ENCODE results near the gene ABHD17C.

ABHD17C gene

DNA sequence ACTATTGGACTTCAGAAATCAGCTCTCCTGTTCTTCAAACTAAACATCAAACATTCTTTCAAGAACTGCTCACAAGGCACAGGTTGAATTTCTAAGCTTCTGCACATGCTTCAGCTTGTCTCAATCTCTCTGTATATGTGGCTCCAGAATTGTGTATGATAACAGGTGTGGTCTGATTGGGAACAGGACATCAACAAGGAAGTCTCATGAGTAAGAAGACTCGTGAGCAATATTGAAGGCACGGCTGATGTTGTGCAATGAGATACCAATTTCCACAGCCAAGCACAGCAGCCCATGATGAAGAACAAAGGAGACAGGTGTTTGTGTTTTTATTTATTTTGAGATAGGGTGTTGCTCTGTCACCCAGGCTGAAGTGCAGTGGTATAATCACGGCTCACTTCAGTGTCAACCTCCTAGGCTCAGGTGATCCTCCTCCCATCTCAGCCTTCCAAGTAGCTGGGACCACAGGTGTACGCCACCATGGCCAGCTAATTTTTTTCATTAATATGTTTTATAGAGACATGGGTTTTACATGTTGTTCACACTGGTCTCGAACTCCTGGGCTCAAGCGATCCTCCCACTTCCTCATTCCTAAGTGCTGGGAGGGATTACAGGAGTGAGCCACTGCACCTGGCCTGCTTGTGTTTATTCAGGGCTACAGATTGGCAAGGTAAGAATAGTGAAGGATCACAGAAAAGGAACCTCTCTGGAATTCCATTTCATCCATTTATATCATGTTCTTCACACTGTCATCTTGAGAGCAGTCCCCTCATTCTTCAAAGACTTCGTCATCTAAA is 32.2 kb upstream of the ABHD17C start:
- TF ChIP-seq, protein P1, sequence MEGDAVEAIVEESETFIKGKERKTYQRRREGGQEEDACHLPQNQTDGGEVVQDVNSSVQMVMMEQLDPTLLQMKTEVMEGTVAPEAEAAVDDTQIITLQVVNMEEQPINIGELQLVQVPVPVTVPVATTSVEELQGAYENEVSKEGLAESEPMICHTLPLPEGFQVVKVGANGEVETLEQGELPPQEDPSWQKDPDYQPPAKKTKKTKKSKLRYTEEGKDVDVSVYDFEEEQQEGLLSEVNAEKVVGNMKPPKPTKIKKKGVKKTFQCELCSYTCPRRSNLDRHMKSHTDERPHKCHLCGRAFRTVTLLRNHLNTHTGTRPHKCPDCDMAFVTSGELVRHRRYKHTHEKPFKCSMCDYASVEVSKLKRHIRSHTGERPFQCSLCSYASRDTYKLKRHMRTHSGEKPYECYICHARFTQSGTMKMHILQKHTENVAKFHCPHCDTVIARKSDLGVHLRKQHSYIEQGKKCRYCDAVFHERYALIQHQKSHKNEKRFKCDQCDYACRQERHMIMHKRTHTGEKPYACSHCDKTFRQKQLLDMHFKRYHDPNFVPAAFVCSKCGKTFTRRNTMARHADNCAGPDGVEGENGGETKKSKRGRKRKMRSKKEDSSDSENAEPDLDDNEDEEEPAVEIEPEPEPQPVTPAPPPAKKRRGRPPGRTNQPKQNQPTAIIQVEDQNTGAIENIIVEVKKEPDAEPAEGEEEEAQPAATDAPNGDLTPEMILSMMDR (IDR thresholded peaks at IDR 0.05; ENCODE audit: insufficient read depth, low read depth, low read length, missing control alignments): no peak
- peak; percentile 98 for DNase-seq (ENCODE audit: low read depth)
- no peak overlapping the region for H3K4me3 ChIP-seq (ENCODE audit: low read length)

DNA sequence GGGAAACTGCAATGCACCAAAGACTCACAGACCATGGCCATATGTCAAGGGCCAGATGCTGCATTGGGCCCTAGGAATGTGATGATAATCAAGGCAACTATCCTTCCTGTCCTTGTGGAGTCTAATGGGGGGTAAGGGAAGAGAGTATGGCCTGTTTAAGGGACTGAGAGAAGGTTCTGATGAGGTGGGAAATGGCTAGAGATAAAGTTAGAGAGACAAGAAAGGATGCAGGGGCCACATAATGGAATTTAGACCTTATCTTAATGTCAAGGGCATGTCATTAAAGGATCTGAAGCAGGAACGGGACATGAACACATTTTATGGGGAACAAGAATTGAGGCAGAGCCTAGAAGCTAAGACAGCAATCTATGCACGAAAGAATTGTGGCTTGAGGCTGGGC is 30.0 kb upstream of the ABHD17C start:
- DNase-seq (ENCODE audit: low read depth): no peak
- no peak overlapping the region for H3K4me3 ChIP-seq (ENCODE audit: low read length)
- TF ChIP-seq, protein P1 (IDR thresholded peaks at IDR 0.05; ENCODE audit: insufficient read depth, low read depth, low read length, missing control alignments): no peak

DNA sequence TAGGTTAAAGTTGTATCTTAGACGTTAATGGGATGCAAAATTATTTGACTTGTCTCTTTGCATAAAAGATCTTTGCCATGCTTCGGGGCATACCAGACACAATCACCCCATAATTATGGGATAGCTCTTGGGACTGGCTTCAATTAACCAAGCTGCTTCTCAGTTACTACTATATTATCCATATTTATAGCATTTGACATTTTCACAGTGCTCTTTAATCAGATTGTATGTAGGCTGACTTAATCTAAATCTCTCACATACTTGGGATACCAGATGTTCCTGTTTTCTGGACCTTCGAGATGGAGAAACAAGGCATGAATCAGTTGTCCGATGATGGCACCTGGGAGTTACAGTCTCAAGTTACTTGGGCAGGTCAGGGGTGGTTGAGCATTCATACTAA is 27.2 kb upstream of the ABHD17C start:
- TF ChIP-seq, protein P1 (IDR thresholded peaks at IDR 0.05; ENCODE audit: insufficient read depth, low read depth, low read length, missing control alignments): no peak
- peak; percentile 43 for DNase-seq (ENCODE audit: low read depth)

DNA sequence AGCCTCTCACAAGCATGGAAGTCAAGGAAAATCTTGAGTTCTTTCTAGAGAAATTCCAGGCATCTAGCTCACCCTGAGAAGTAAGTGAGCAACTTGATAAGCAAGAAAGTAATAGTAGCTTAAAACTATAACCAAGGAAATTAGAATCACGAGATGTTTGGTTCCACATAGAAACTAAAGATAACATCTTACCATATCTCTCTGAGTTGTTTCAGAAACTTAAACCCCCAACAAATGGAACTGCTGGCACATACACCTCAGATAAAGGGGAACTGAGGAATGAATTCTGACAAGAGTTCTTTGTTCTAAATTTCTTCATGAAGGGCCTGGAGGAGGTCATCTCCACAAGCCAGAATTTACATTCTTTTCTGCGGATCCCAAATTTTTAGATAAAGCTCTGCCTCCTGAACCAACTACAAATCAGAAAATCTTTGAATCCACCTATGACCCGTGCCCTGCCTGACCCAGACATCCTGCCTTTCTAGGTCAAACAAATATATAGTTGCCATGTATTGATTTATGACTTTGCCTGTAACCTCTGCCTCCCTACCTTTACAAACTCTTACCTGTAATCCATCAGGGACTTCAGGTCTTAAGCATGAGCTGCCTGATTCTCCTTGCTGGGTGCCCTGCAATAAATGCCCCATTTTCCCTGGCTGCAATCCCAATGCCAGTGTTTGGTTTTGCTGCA is 26.4 kb upstream of the ABHD17C start:
- H3K4me3 ChIP-seq (ENCODE audit: low read length): no peak overlapping the region
- no peak for DNase-seq (ENCODE audit: low read depth)
- TF ChIP-seq, protein P1 (IDR thresholded peaks at IDR 0.05; ENCODE audit: insufficient read depth, low read depth, low read length, missing control alignments): no peak

More for the DNA sequence above, 27.2 kb upstream of the ABHD17C start:
- H3K4me3 ChIP-seq (ENCODE audit: low read length): no peak overlapping the region

DNA sequence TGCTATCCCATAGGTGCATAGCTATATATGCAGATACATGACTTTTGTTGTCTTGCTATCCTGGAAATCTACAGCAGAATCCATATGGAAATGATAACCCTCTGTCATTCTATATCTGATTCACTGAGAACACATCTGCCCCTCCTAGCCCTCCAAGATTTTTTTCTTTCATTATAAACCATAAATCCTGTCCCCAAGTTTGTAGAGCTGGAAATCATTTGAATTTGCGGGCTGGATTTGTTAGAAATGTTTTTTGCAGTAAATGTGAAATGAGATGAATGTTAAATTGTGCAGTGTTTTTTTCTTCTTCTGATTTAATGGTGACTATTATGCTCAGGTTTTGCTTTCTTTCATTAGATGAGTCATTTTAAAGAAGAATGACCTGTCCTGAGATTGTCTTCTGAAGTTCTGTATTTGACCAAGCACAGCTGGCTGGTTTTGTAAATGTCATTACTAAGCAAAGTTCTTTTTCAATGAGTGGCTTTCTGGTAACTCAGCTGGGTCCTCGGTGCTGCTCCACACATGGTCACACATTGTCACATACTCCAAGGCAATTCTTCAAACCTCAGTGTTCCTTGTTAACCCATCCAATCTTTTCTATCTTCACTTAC is 25.3 kb upstream of the ABHD17C start:
- TF ChIP-seq, protein P1 (IDR thresholded peaks at IDR 0.05; ENCODE audit: insufficient read depth, low read depth, low read length, missing control alignments): no peak
- no peak overlapping the region for H3K4me3 ChIP-seq (ENCODE audit: low read length)
- peak; percentile 54 for DNase-seq (ENCODE audit: low read depth)

DNA sequence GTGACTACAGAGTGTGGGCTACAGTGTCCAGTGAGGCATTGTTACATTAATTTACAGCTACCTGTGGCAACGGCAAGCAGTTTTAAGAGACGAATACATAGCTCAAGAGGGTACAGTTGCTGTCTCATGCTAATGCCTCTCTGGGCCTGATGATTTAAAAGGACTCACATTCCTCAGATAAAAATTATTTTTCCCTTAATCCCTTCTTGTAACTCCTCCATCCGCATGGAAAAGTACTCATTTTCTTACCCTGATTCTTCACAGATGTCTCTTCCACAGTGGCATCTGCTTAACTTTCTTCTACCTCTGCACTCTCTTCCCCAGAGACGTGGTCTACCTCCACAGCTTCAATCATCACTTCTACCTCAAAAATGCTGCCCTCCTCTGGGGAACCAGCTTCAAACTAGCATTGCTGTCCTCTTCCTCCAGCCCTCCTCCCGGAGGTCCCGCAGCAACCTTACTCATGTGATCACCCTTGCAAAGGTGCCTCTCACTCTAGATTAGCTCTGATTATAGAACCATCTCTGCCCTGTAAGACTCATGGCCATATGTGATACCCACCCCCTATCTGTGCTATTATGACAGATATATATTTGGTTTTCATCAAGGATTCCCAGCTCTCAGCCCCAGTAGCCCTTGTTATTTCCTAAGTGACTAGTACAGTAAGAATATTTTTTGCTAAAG is 21.4 kb upstream of the ABHD17C start:
- TF ChIP-seq, protein P1 (IDR thresholded peaks at IDR 0.05; ENCODE audit: insufficient read depth, low read depth, low read length, missing control alignments): no peak
- DNase-seq (ENCODE audit: low read depth): no peak
- no peak overlapping the region for H3K4me3 ChIP-seq (ENCODE audit: low read length)
